ENCODE data around the gene LAPTM5.
A peak's percentile ranks its signal among the peaks of the same experiment; 100 is the strongest.

LAPTM5 gene

DNA sequence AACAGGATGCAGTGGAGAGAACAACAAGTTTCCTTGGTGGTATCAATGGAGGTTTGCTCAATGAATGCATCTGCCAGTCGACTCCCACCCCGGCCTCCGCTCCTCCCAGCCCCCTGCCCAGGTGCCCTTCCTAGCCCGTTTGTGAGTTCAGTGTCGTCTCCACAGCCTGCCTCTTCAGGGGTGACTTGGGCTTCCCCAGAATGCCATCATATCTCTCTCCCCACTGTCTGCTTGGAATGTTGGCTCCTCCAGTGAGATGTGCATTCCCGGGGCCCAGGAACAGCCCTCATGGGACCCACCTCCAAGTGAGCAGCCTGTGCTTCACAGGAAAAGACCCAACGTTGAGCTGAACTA is 64.6 kb downstream of the LAPTM5 start:
- H3K27ac ChIP-seq (ENCODE audit: extremely low read depth, low read depth, low read length), result no peak overlapping the region
- ChIA-PET CTCF (interaction anchor here (0.7 kb wide), 1 partner anchor 313 kb away, joined by 3 read pairs; no protein-coding TSS in a partner anchor), POLR2A (no interaction called here)
- TF ChIP-seq EGR2 (tag by site-specific recombination; IDR thresholded peaks at IDR 0.05; ENCODE audit: low read depth) (no peak), ZFP3 (tag by site-specific recombination; IDR thresholded peaks at IDR 0.05; ENCODE audit: low read depth) (no peak), PBX3 (CRISPR knock-in tag; IDR thresholded peaks at IDR 0.05) (no peak), ZNF433 (tag by site-specific recombination; IDR thresholded peaks at IDR 0.05; ENCODE audit: low read depth) (no peak)
- H3K36me3 ChIP-seq (ENCODE audit: control insufficient read depth in 2 of 2, insufficient read depth in 1 of 2, low read length in 2 of 2), result no peaks in the 10 kb centered on the region
- H3K4me1 ChIP-seq (ENCODE audit: control insufficient read depth, insufficient read depth, low read length), result no peaks in the 10 kb centered on the region; the same call in 1 of the 2 replicates
- H3K4me3 ChIP-seq (ENCODE audit: low read depth, low read length), result no peak overlapping the region
- H3K9me3 ChIP-seq (ENCODE audit: control insufficient read depth, insufficient read depth, low read depth, low read length), result no peaks in the 10 kb centered on the region

GRCh38 chr1:30692201-30692947 is 65.2 kb downstream of the LAPTM5 start:
- ChIA-PET POLR2A (no interaction called here), CTCF (interaction anchor here (0.6 to 0.7 kb wide), 2 partner anchors 313 to 1349 kb away, joined by 3 to 5 read pairs; no protein-coding TSS in a partner anchor)

GRCh38 chr1:30691480-30691879 is 66.1 kb downstream of the LAPTM5 start:
- Histone ChIP-seq H3K9me3 (ENCODE audit: control insufficient read depth, insufficient read depth, low read depth, low read length) (no peaks in the 10 kb centered on the region), H3K4me1 (ENCODE audit: control insufficient read depth, insufficient read depth, low read length) (no peaks in the 10 kb centered on the region; the same call in 1 of the 2 replicates), H3K4me3 (ENCODE audit: low read depth, low read length) (no peak overlapping the region), H3K27ac (ENCODE audit: extremely low read depth, low read depth, low read length) (no peak overlapping the region), H3K36me3 (ENCODE audit: control insufficient read depth in 2 of 2, insufficient read depth in 1 of 2, low read length in 2 of 2) (no peaks in the 10 kb centered on the region)
- CTCF ChIA-PET, result interaction anchor here (0.6 kb wide), 1 partner anchor 1348 kb away, joined by 5 read pairs; no protein-coding TSS in a partner anchor
- POLR2A ChIA-PET, result no interaction called here
- TF ChIP-seq ZNF585B (tag by site-specific recombination; IDR thresholded peaks at IDR 0.05) (no peak), ZBTB1 (tag by site-specific recombination; IDR thresholded peaks at IDR 0.05) (no peak), ZNF701 (tag by site-specific recombination; IDR thresholded peaks at IDR 0.05) (no peak), ZNF19 (tag by site-specific recombination; IDR thresholded peaks at IDR 0.05; ENCODE audit: low read depth) (no peak), OVOL3 (tag by site-specific recombination; IDR thresholded peaks at IDR 0.05) (no peak), RBAK (tag by site-specific recombination; IDR thresholded peaks at IDR 0.05) (no peak), ATF2 (tag by site-specific recombination; IDR thresholded peaks at IDR 0.05; ENCODE audit: low read depth) (no peak), ZNF202 (tag by site-specific recombination; IDR thresholded peaks at IDR 0.05; ENCODE audit: borderline replicate concordance) (no peak), EGR2 (tag by site-specific recombination; IDR thresholded peaks at IDR 0.05; ENCODE audit: low read depth) (no peak), ZNF112 (tag by site-specific recombination; IDR thresholded peaks at IDR 0.05) (no peak), ZNF514 (tag by site-specific recombination; IDR thresholded peaks at IDR 0.05) (no peak)
- TF ChIP-seq, protein P1, sequence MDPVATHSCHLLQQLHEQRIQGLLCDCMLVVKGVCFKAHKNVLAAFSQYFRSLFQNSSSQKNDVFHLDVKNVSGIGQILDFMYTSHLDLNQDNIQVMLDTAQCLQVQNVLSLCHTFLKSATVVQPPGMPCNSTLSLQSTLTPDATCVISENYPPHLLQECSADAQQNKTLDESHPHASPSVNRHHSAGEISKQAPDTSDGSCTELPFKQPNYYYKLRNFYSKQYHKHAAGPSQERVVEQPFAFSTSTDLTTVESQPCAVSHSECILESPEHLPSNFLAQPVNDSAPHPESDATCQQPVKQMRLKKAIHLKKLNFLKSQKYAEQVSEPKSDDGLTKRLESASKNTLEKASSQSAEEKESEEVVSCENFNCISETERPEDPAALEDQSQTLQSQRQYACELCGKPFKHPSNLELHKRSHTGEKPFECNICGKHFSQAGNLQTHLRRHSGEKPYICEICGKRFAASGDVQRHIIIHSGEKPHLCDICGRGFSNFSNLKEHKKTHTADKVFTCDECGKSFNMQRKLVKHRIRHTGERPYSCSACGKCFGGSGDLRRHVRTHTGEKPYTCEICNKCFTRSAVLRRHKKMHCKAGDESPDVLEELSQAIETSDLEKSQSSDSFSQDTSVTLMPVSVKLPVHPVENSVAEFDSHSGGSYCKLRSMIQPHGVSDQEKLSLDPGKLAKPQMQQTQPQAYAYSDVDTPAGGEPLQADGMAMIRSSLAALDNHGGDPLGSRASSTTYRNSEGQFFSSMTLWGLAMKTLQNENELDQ (tag by site-specific recombination; IDR thresholded peaks at IDR 0.05; ENCODE audit: low read depth), result no peak

More at GRCh38 chr1:30692201-30692947, 65.2 kb downstream of the LAPTM5 start:
- no peaks in the 10 kb centered on the region; the same call in 1 of the 2 replicates for H3K4me1 ChIP-seq (ENCODE audit: control insufficient read depth, insufficient read depth, low read length)
- no peak overlapping the region for H3K27ac ChIP-seq (ENCODE audit: extremely low read depth, low read depth, low read length)
- no peak overlapping the region for H3K4me3 ChIP-seq (ENCODE audit: low read depth, low read length)
- TF ChIP-seq ZNF473 (tag by site-specific recombination; IDR thresholded peaks at IDR 0.05) (peak; percentile 58; the same call in 1 of the 2 replicates), EGR2 (tag by site-specific recombination; IDR thresholded peaks at IDR 0.05; ENCODE audit: low read depth) (peak; percentile 62), ZNF776 (tag by site-specific recombination; IDR thresholded peaks at IDR 0.05; ENCODE audit: borderline replicate concordance) (peak; percentile 26; the same call in 1 of the 2 replicates), HOXD13 (CRISPR knock-in tag; IDR thresholded peaks at IDR 0.05; ENCODE audit: borderline replicate concordance) (no peak), ZNF366 (tag by site-specific recombination; conservative IDR thresholded peaks at IDR 0.05) (peak; percentile 90), ZNF202 (tag by site-specific recombination; IDR thresholded peaks at IDR 0.05; ENCODE audit: borderline replicate concordance) (no peak), TRIM28 (IDR thresholded peaks at IDR 0.05; ENCODE audit: borderline replicate concordance, low read length) (no peak), ZNF571 (tag by site-specific recombination; IDR thresholded peaks at IDR 0.05) (0 out of 2 replicates have a peak, but pooled peaks have one; percentile 54), SALL2 (tag by site-specific recombination; IDR thresholded peaks at IDR 0.05; ENCODE audit: borderline replicate concordance) (0 out of 2 replicates have a peak, but pooled peaks have one; percentile 63)
- TF ChIP-seq, protein P2, sequence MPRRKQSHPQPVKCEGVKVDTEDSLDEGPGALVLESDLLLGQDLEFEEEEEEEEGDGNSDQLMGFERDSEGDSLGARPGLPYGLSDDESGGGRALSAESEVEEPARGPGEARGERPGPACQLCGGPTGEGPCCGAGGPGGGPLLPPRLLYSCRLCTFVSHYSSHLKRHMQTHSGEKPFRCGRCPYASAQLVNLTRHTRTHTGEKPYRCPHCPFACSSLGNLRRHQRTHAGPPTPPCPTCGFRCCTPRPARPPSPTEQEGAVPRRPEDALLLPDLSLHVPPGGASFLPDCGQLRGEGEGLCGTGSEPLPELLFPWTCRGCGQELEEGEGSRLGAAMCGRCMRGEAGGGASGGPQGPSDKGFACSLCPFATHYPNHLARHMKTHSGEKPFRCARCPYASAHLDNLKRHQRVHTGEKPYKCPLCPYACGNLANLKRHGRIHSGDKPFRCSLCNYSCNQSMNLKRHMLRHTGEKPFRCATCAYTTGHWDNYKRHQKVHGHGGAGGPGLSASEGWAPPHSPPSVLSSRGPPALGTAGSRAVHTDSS (tag by site-specific recombination; IDR thresholded peaks at IDR 0.05), result peak; percentile 93
- TF ChIP-seq, protein P3, sequence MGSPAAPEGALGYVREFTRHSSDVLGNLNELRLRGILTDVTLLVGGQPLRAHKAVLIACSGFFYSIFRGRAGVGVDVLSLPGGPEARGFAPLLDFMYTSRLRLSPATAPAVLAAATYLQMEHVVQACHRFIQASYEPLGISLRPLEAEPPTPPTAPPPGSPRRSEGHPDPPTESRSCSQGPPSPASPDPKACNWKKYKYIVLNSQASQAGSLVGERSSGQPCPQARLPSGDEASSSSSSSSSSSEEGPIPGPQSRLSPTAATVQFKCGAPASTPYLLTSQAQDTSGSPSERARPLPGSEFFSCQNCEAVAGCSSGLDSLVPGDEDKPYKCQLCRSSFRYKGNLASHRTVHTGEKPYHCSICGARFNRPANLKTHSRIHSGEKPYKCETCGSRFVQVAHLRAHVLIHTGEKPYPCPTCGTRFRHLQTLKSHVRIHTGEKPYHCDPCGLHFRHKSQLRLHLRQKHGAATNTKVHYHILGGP (tag by site-specific recombination; IDR thresholded peaks at IDR 0.05), result peak; percentile 9; the same call in 1 of the 2 replicates
- H3K9me3 ChIP-seq (ENCODE audit: control insufficient read depth, insufficient read depth, low read depth, low read length), result no peaks in the 10 kb centered on the region
- no peaks in the 10 kb centered on the region for H3K36me3 ChIP-seq (ENCODE audit: control insufficient read depth in 2 of 2, insufficient read depth in 1 of 2, low read length in 2 of 2)

Measured in HEK293 (cell line).